SU-DHL-6 (cell line): Measurements from ENCODE around the gene COL21A1.

Experiments used
- H2AFZ ChIP-seq: fragments of 200-600 bp; sonication (generic); 2 replicates; pipeline ENCODE4 v1.6.1; 2014; ENCODE audit warnings: low read depth, mild to moderate bottlenecking, moderate library complexity, mixed read lengths, antibody characterized with exemption, low read length; ENCODE audit not compliant: severe bottlenecking
- H3F3A ChIP-seq: fragments of 200-600 bp; shearing (Covaris generic); 2 replicates; pipeline ENCODE4 v1.6.0; 2016; ENCODE audit warnings: antibody characterized with exemption, mild to moderate bottlenecking; ENCODE audit not compliant: insufficient read depth
- H3K27ac ChIP-seq: fragments of 200-600 bp; sonication (generic); 2 replicates; pipeline ENCODE4 v1.5.1; 2016; ENCODE audit warnings: low read depth, mild to moderate bottlenecking, low read length, moderate library complexity, mixed read lengths
- H3K27me3 ChIP-seq: fragments of 200-600 bp; sonication (generic), shearing (Covaris generic); 2 replicates; pipeline ENCODE4 v1.6.0; 2014; ENCODE audit warnings: mild to moderate bottlenecking, low read length
- H3K36me3 ChIP-seq: fragments of 200-600 bp; sonication (generic); 2 replicates; pipeline ENCODE4 v1.6.1; 2014; ENCODE audit warnings: mild to moderate bottlenecking, low read length, mixed read lengths
- H3K4me2 ChIP-seq: fragments of 300-600, 200-600 bp; shearing (Covaris generic), sonication (generic); 2 replicates; pipeline ENCODE4 v1.6.0; 2014; ENCODE audit warnings: low read length, low read depth, mild to moderate bottlenecking; ENCODE audit not compliant: poor library complexity, severe bottlenecking
- H3K4me3 ChIP-seq: fragments of 200-600 bp; sonication (generic); 2 replicates; pipeline ENCODE4 v1.5.1; 2014; ENCODE audit warnings: antibody characterized with exemption, low read length, mild to moderate bottlenecking, mixed read lengths; ENCODE audit not compliant: insufficient read depth, poor library complexity, severe bottlenecking
- H3K79me2 ChIP-seq: fragments of 200-600 bp; sonication (generic); 2 replicates; pipeline ENCODE4 v1.6.1; 2014; ENCODE audit warnings: mild to moderate bottlenecking, low read length, moderate library complexity; ENCODE audit not compliant: insufficient read depth
- H3K9ac ChIP-seq: fragments of 200-600 bp; sonication (generic); 2 replicates; pipeline ENCODE4 v1.7.0; 2014; ENCODE audit warnings: mild to moderate bottlenecking, low read length
- H3K9me2 ChIP-seq: fragments of 200-600 bp; sonication (generic); replicated peaks from 2 replicates; pipeline ENCODE4 v1.6.1; 2014; ENCODE audit warnings: low read length; ENCODE audit not compliant: insufficient read depth
- H3K9me3 ChIP-seq: fragments of 200-600 bp; sonication (generic); 2 replicates; pipeline ENCODE4 v1.6.1; 2014; ENCODE audit warnings: low read length, mixed read lengths; ENCODE audit not compliant: insufficient read depth
- H4K20me1 ChIP-seq: fragments of 200-600 bp; sonication (generic); 2 replicates; pipeline ENCODE4 v1.6.1; 2014; ENCODE audit warnings: low read depth, mild to moderate bottlenecking, antibody characterized with exemption, low read length, moderate library complexity, mixed read lengths
- CTCF ChIP-seq: fragments of 200-600 bp; sonication (generic); IDR thresholded peaks from one replicate; pipeline ENCODE4 v1.5.1; 2017; ENCODE audit warnings: antibody characterized with exemption, mild to moderate bottlenecking, low read length, moderate library complexity; ENCODE audit not compliant: insufficient read depth, poor library complexity, severe bottlenecking
- EZH2phosphoT487 ChIP-seq: fragments of 200-600 bp; sonication (generic), shearing (Covaris generic); conservative IDR thresholded peaks from 2 replicates; pipeline ENCODE4 v1.6.1; 2018; ENCODE audit warnings: mild to moderate bottlenecking, antibody characterized with exemption, low read length, moderate library complexity, mixed read lengths

The COL21A1 gene

DNA sequence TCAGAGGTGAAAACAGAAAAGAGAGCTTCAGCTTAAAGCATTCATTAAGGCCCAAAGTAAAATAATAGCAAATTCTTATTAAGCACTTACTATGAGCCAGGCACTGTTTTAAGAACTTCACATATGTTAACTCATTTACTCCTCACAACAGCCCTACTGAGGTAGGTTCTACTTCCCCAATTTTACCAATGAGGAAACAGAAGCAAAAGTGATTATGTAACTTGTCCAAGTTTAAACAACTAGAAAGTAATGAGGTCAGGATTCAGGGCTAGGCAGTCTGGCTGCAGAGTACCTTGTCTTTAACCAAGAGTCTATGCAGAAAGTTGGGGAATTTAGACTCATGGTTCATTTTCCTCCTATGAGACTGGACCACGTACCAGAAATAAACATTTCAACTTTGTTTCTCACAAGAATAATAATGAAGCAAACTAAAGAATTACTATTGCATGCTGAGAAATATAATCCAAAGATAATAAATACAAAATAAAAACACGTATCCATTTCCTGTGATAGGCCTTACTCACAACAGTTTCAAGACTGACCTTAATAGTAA, 3.8 kb downstream of the COL21A1 start:
- H3K9me2 ChIP-seq, result no peaks in the 10 kb centered on the region
- no peak overlapping the region for H3K4me2 ChIP-seq
- H3K36me3 ChIP-seq, result no peaks in the 10 kb centered on the region
- no peaks in the 10 kb centered on the region for H3K79me2 ChIP-seq
- H3K4me3 ChIP-seq, result no peak overlapping the region
- H4K20me1 ChIP-seq, result no peaks in the 10 kb centered on the region
- H3K27me3 ChIP-seq, result no peaks in the 10 kb centered on the region
- TF ChIP-seq EZH2phosphoT487 (no peak), CTCF (no peak)
- no peak overlapping the region for H3K27ac ChIP-seq
- no peaks in the 10 kb centered on the region for H3F3A ChIP-seq
- H2AFZ ChIP-seq, result no peak overlapping the region
- H3K9me3 ChIP-seq, result no peaks in the 10 kb centered on the region
- no peak overlapping the region for H3K9ac ChIP-seq

- Histone ChIP-seq H3F3A (no peaks in the 10 kb centered on the region), H3K9me2 (no peaks in the 10 kb centered on the region), H4K20me1 (no peaks in the 10 kb centered on the region), H2AFZ (no peak overlapping the region), H3K79me2 (no peaks in the 10 kb centered on the region), H3K27me3 (no peaks in the 10 kb centered on the region), H3K27ac (no peak overlapping the region), H3K9me3 (no peaks in the 10 kb centered on the region), H3K36me3 (no peaks in the 10 kb centered on the region), H3K9ac (no peak overlapping the region), H3K4me3 (no peak overlapping the region), H3K4me2 (no peak overlapping the region)
- TF ChIP-seq CTCF (no peak), EZH2phosphoT487 (no peak)
These were observed 5.0 kb downstream of the COL21A1 start for GRCh38 chr6:56242346-56242745.

DNA sequence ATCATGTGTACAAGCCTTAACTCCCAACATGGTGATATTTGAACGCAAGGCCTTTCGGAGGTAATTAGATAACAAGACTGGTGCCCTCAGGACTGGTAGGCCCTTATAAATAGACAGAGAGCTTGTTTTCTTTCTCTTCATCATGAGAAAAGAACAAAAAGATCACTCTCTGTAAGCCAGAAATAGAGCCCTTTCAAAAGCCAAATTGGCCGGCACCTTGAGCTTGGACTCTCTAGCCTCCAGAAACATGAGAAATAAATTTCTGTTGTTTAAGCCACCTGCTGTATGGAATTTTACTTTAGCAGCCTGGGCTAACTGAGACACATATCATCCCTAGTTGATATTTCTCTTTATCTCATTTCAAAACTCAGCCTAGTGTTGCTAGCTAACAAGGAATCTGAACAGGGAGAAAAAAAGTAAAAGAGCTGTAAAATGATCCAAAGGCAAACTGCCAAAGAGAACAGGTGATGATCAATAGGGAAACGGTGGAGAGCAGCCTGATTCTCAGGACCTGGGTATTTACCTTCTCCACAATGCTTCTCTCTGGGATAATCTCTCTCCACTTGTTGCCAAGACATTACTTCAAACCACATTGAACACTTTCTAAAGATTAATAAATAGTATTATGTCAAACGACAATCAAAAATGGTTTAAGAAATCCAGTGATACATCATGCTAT, 6.1 kb downstream of the COL21A1 start:
- no peaks in the 10 kb centered on the region for H3K36me3 ChIP-seq
- no peaks in the 10 kb centered on the region for H4K20me1 ChIP-seq
- no peak overlapping the region for H3K9ac ChIP-seq
- no peak overlapping the region for H3K27ac ChIP-seq
- no peaks in the 10 kb centered on the region for H3F3A ChIP-seq
- H3K79me2 ChIP-seq, result no peaks in the 10 kb centered on the region
- H3K27me3 ChIP-seq, result no peaks in the 10 kb centered on the region
- no peaks in the 10 kb centered on the region for H3K9me3 ChIP-seq
- H2AFZ ChIP-seq, result no peak overlapping the region
- no peak overlapping the region for H3K4me3 ChIP-seq
- no peaks in the 10 kb centered on the region for H3K9me2 ChIP-seq
- no peak overlapping the region for H3K4me2 ChIP-seq
- no peak for TF ChIP-seq CTCF
- TF ChIP-seq EZH2phosphoT487, result no peak
